Right lobe of liver (tissue), 4 donors: Measurements from ENCODE around the gene RPRD1B.

Source experiments
- CTCF ChIP-seq, 4 donors: fragments of 200-600 bp in 3 of 4; fragments of 450-650 bp in 1 of 4; IDR thresholded peaks; one replicate each; pipeline versions ENCODE4 v1.5.1 to v1.8.0; 2016 to 2022; ENCODE audit warnings: antibody characterized with exemption in 4 of 4, mild to moderate bottlenecking in 2 of 4
- POLR2A ChIP-seq: fragments of 450-650 bp; IDR thresholded peaks from one replicate; pipeline ENCODE4 v1.6.1; 2017; ENCODE audit warnings: antibody characterized with exemption, mild to moderate bottlenecking
- donor health status: DM: no; HTN: no; CAD: no.
- donor health status: DM: no; HTN: no; CAD: no.
- donor health status: DM: no; HTN: yes; CAD: no.

- no peak for TF ChIP-seq CTCF (IDR thresholded peaks at IDR 0.05)
- TF ChIP-seq POLR2A: no peak
Observed at GRCh38 chr20:38126146-38126921, 92.8 kb downstream of the RPRD1B start.
